Measurements from ENCODE around the gene OLFM4.

GRCh38 chr13:53028063-53028462, 550 bp upstream of the OLFM4 start:
- TF ChIP-seq, protein P1, sequence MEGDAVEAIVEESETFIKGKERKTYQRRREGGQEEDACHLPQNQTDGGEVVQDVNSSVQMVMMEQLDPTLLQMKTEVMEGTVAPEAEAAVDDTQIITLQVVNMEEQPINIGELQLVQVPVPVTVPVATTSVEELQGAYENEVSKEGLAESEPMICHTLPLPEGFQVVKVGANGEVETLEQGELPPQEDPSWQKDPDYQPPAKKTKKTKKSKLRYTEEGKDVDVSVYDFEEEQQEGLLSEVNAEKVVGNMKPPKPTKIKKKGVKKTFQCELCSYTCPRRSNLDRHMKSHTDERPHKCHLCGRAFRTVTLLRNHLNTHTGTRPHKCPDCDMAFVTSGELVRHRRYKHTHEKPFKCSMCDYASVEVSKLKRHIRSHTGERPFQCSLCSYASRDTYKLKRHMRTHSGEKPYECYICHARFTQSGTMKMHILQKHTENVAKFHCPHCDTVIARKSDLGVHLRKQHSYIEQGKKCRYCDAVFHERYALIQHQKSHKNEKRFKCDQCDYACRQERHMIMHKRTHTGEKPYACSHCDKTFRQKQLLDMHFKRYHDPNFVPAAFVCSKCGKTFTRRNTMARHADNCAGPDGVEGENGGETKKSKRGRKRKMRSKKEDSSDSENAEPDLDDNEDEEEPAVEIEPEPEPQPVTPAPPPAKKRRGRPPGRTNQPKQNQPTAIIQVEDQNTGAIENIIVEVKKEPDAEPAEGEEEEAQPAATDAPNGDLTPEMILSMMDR (IDR thresholded peaks at IDR 0.05) = no peak
- TF ChIP-seq POLR2A (IDR thresholded peaks at IDR 0.05) = no peak
